Heart left ventricle (tissue), 16 donors: ENCODE measurements around the gene FAM171A2. TPM values are rescaled to one million over a fixed set of nuclear protein-coding genes. Genes with fewer than 3 reads are reported as not detected.

ENCODE experiments used
- ATAC-seq, 4 donors: fragments of 200-7000 bp; cut with Tn5 transposase; one replicate each; pipeline ENCODE4 v1.9.1; 2020 to 2022; ENCODE audit warnings: moderate library complexity in 4 of 4, mild to moderate bottlenecking in 3 of 4, moderate number of reproducible peaks in 1 of 4
- DNase-seq, 5 donors: peaks; one replicate each; pipeline ENCODE4 v3.0.0-alpha.2; 2020
- H3K27ac ChIP-seq, 12 donors: fragments of 200-600 bp; sonication (generic) in 4 of 12; one replicate each; pipeline versions ENCODE4 v1.5.0 to v1.8.0; 2016 to 2022; ENCODE audit warnings: mild to moderate bottlenecking in 2 of 12
- H3K27me3 ChIP-seq, 9 donors: fragments of 200-600 bp; sonication (generic) in 2 of 9; one replicate each; pipeline versions ENCODE4 v1.5.1 to v1.8.0; 2016 to 2022; ENCODE audit warnings: mild to moderate bottlenecking in 3 of 9
- H3K36me3 ChIP-seq, 9 donors: fragments of 200-600 bp; sonication (generic) in 2 of 9; one replicate each; pipeline versions ENCODE4 v1.5.0 to v1.8.0; 2018 to 2022; ENCODE audit warnings: mild to moderate bottlenecking in 2 of 9
- H3K4me1 ChIP-seq, 12 donors: fragments of 200-600 bp; sonication (generic) in 4 of 12; one replicate each; pipeline versions ENCODE4 v1.5.0 to v1.8.0; 2016 to 2022; ENCODE audit warnings: mild to moderate bottlenecking in 3 of 12
- H3K4me3 ChIP-seq, 12 donors: fragments of 200-600 bp; sonication (generic) in 4 of 12; one replicate each; pipeline versions ENCODE4 v1.5.0 to v1.8.0; 2017 to 2022; ENCODE audit warnings: mild to moderate bottlenecking in 9 of 12, moderate library complexity in 4 of 12
- H3K9me3 ChIP-seq, 12 donors: fragments of 200-600 bp; sonication (generic) in 4 of 12; one replicate each; pipeline versions ENCODE4 v1.5.0 to v1.8.0; 2016 to 2022; ENCODE audit warnings: mild to moderate bottlenecking in 1 of 12
- POLR2A ChIP-seq, 2 donors: fragments of 450-650 bp; IDR thresholded peaks; one replicate each; pipeline ENCODE4 v1.6.1; 2017; ENCODE audit warnings: antibody characterized with exemption in 2 of 2, mild to moderate bottlenecking in 2 of 2, moderate library complexity in 2 of 2
- WGBS, 4 donors: extraction: QIAGEN DNeasy Blood & Tissue Kit in 2 of 4; methylation state at CpG; one replicate each; pipeline versions ENCODE4 v1.1.5 to v1.1.7; 2013 to 2018; 5-methylcytosine and 5-hydroxymethylcytosine counted together
- intact Hi-C, 10 donors: fragments of 100-400 bp; cut with DNase I; formaldehyde crosslinking; loops; one replicate each; pipeline versions ENCODE4 v1.11.1 to v1.14.2; 2022
- polyA plus RNA-seq, 2 donors: library from polyadenylated mRNA; stranded (reverse); fragments of 200-250 nt; gene quantifications; one replicate each; pipeline ENCODE4 v1.2.3, GENCODE V29; 2013
- total RNA-seq, 9 donors: library from RNA; depleted of rRNA in 2 of 9; stranded (reverse); fragments of >200 nt in 2 of 9; fragmentation: NEBNext Ultra II Directional in 3 of 9; extraction: Animal tissue kit (Norgen Biotek cat#: 25700) in 3 of 9; gene quantifications; one replicate each; pipeline versions ENCODE4 v1.1.0 to v1.2.4, GENCODE V29; 2016 to 2023
- TF ChIP-seq, protein P1 (sequence below), 12 donors: fragments of 200-600 bp; sonication (generic) in 4 of 12; IDR thresholded peaks; one replicate each; pipeline versions ENCODE4 v1.5.0 to v1.8.0; 2018 to 2022; ENCODE audit warnings: antibody characterized with exemption in 12 of 12, mild to moderate bottlenecking in 5 of 12
- donor health status: ischemic (EF 13 %, LVEDD 7.1; RV severe dilation, severe dysfunction).
- donor health status: healthy with polysubstance abuse.
- donor health status: DM: no; HTN: yes; CAD: no.
- donor health status: DM: no; HTN: no; CAD: no.
- donor health status: ischemic (EF 25% LVEDD 6.9; RV normal size, moderate dysfunction).
- donor health status: ischemic (EF 25% LVEDD 5.7; RV mildly dilated, moderate dysfunction).
- donor health status: healthy.
- donor health status: DM: yes; HTN: yes; CAD: no.
- donor health status: ischemic (EF 35%, LVEDD 5.7; RV mildly dilated, moderate dysfunction).
- donor health status: nonischemic (EF 11% LVEDD 7.7; RV severe dilation, severe dysfunction).
- donor health status: DM: yes; HTN: yes; CAD: no.
- donor health status: PGD.
- donor health status: ischemic (EF 29% LVEDD 5.4; RV normal size, mild dysfunction).
- donor health status: nonischemic (EF 23%, LVEDD 6.1; RV moderate dilation, normal function).

FAM171A2 gene
- total and polyA plus RNA-seq, 11 donors: 0.40 to 2.1 (median 0.77) TPM

DNA sequence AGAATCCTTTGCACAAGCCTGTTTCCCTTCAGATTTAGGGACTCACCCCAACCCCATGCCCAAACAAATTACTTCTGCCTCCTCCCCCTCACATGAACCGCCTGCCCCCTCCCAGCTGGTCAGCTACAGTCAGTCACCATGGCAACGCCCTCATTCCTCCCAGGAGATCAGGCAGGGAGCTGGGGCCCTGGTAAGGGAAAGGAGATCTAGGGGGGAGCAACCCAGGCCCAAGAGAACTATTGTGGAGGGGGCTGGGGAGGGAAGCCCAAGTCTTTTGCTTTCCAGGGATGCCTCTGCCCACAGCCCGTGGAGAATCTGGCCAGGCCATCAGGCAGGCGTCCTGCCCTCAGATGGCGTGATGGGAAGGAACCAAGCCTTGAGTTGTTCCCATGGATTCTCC is 2.8 kb downstream of the FAM171A2 start:
- DNase-seq (peak in 1 of 5 donors; percentile 41), ATAC-seq (no peak)
- H3K4me3 ChIP-seq: no peak overlapping the region
- WGBS, 4 donors: 56 to 73% (median 62%) methylated on average over 4 to 5 of the region's 5 CpGs
- peaks cover 0 to 23% (median 14%) of the 10 kb centered on the region in 12 donors for H3K4me1 ChIP-seq
- intact Hi-C loops: no loop called here
- H3K27ac ChIP-seq: no peak overlapping the region
- TF ChIP-seq, protein P1, sequence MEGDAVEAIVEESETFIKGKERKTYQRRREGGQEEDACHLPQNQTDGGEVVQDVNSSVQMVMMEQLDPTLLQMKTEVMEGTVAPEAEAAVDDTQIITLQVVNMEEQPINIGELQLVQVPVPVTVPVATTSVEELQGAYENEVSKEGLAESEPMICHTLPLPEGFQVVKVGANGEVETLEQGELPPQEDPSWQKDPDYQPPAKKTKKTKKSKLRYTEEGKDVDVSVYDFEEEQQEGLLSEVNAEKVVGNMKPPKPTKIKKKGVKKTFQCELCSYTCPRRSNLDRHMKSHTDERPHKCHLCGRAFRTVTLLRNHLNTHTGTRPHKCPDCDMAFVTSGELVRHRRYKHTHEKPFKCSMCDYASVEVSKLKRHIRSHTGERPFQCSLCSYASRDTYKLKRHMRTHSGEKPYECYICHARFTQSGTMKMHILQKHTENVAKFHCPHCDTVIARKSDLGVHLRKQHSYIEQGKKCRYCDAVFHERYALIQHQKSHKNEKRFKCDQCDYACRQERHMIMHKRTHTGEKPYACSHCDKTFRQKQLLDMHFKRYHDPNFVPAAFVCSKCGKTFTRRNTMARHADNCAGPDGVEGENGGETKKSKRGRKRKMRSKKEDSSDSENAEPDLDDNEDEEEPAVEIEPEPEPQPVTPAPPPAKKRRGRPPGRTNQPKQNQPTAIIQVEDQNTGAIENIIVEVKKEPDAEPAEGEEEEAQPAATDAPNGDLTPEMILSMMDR (IDR thresholded peaks at IDR 0.05): no peak
- no peak for TF ChIP-seq POLR2A (IDR thresholded peaks at IDR 0.05)
- no peaks in the 10 kb centered on the region for H3K36me3 ChIP-seq
- no peaks in the 10 kb centered on the region for H3K9me3 ChIP-seq
- H3K27me3 ChIP-seq: peaks cover 0 to 12% (median 0%) of the 10 kb centered on the region in 9 donors

DNA sequence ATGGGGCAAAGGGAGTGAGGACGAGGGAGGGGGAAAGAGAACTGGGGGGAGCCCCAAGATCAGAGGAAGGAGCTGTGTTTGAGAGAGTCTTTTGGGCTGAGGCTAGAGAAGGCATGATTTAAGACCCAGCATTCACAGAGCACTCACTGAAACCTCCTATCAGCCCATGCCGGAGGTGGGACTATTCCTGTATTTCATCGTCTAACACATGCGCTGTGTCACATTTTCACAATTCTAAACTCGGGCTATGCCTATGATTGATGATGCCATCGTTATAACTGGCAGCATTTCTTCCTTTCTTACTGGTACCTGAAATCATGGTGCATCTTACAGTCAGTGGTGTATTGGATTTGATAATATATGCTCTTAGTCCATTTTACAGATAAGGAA is 3.5 kb downstream of the FAM171A2 start:
- DNase-seq (no peak), ATAC-seq (no peak)
- Histone ChIP-seq H3K4me1 (peaks cover 0 to 23% (median 14%) of the 10 kb centered on the region in 12 donors), H3K27me3 (peaks cover 0 to 12% (median 0%) of the 10 kb centered on the region in 9 donors), H3K4me3 (no peak overlapping the region), H3K36me3 (no peaks in the 10 kb centered on the region), H3K27ac (no peak overlapping the region), H3K9me3 (no peaks in the 10 kb centered on the region)
- intact Hi-C loops: no loop called here
- no peak for TF ChIP-seq POLR2A (IDR thresholded peaks at IDR 0.05)
- TF ChIP-seq, protein P1 (IDR thresholded peaks at IDR 0.05): no peak
- WGBS, 4 donors: 61 to 73% (median 65%) methylated on average over 6 of the region's 6 CpGs

DNA sequence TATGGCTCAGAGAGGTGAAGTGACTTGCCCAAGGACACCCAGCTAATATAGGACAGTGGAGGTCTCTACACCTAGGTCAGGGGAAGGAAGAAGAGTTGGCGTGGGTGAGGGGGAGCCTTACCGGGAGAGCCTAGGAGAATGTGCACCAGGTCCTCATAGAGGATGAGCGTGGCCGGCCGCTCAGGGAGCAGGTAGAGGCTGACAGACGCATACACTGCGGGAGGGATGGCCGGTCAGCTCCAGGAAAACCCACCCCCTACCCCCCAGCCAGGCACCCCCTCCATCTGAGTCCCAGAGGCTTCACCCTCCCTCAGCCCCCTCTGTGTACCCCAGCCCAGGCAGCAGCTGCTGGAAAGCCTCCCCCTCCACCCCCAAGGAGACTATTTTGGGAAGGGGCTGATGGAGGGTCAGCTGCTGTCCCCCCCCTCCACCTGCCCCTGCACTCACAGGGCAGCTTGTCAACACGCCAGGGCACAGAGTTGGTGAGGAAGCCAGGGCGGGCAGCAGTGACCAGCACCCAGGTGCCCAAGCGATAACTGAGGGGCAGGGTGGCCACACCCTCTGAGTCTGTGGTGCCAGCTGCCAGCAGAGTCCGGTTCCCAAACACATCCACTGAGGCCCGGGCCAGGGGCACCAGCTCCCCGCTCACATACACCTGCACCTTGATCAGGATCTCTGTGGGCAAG is 4.1 kb downstream of the FAM171A2 start:
- intact Hi-C loops: no loop called here
- Histone ChIP-seq H3K4me1 (peaks cover 0 to 23% (median 14%) of the 10 kb centered on the region in 12 donors), H3K4me3 (no peak overlapping the region), H3K9me3 (no peaks in the 10 kb centered on the region), H3K27me3 (peaks cover 0 to 12% (median 0%) of the 10 kb centered on the region in 9 donors), H3K36me3 (no peaks in the 10 kb centered on the region), H3K27ac (no peak overlapping the region)
- DNase-seq (peak in 1 of 5 donors; percentile 55), ATAC-seq (no peak)
- no peak for TF ChIP-seq POLR2A (IDR thresholded peaks at IDR 0.05)
- TF ChIP-seq, protein P1 (IDR thresholded peaks at IDR 0.05): no peak
- WGBS, 4 donors: 91 to 93% (median 92%) methylated on average over 10 to 14 of the region's 14 CpGs

DNA sequence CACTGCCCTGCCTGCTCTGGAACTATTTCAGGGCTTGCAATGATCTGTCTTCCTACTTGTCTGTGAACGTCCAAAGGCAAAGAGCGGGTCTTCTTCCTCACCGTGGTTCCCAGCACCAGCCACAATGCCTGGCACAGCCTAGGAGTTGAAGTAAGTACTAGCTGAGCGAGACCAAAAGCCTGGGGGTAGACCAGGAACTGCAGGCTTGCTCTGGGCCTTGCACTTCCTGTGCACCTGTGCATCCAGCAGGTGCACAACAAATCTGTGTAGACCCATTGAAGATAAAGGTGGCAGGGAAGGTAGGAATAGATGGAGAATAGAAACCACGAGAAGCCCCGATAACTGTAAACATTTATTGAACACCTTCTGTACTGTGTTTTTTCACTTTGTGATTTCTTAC is 4.6 kb downstream of the FAM171A2 start:
- no peaks in the 10 kb centered on the region for H3K9me3 ChIP-seq
- 75 to 88% (median 80%) methylated on average over 6 of the region's 6 CpGs for WGBS, 4 donors

More for the DNA sequence above, 4.6 kb downstream of the FAM171A2 start:
- DNase-seq (no peak), ATAC-seq (no peak)
- no peak overlapping the region for H3K4me3 ChIP-seq
- TF ChIP-seq, protein P1 (IDR thresholded peaks at IDR 0.05): no peak
- no peak for TF ChIP-seq POLR2A (IDR thresholded peaks at IDR 0.05)
- intact Hi-C loops: no loop called here
- peaks cover 0 to 22% (median 14%) of the 10 kb centered on the region in 12 donors for H3K4me1 ChIP-seq
- H3K27ac ChIP-seq: no peak overlapping the region
- peaks cover 0 to 12% (median 0%) of the 10 kb centered on the region in 9 donors for H3K27me3 ChIP-seq
- H3K36me3 ChIP-seq: no peaks in the 10 kb centered on the region
